ENCODE results near the gene PARP12.

Gene PARP12

DNA sequence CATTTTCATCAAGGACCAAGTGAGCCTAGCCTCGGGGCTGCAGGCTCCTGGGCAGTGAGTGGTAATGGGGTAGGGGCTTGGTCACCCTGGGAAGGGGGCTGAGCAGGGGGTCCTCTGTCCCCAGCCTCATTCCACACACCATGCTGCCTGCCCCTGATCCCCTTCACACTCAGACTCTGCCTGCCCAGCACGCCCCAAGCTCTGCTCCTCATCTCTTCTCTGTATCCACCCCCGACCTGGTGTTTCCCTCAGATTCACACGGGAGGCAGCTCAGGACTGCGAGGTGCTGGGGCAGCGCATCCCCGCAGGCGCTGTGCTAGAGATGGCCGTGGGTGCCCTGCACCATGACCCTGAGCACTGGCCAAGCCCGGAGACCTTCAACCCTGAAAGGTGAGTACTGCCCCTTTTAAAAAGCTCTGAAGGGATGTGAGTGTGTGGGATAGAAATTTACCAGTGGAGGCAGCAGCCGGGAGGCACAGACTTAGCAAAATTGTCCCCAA lies 47.2 kb downstream of the PARP12 start:
- DNase-seq (ENCODE audit: low read depth): no peak

GRCh38 chr7:140014123-140014522 lies 48.6 kb downstream of the PARP12 start:
- no peak for DNase-seq (ENCODE audit: low read depth)

GRCh38 chr7:140013676-140014075 lies 49.1 kb downstream of the PARP12 start:
- DNase-seq (ENCODE audit: low read depth): no peak

- DNase-seq (ENCODE audit: low read depth): no peak
Measured at GRCh38 chr7:140010194-140010895, 52.4 kb downstream of the PARP12 start.

DNA sequence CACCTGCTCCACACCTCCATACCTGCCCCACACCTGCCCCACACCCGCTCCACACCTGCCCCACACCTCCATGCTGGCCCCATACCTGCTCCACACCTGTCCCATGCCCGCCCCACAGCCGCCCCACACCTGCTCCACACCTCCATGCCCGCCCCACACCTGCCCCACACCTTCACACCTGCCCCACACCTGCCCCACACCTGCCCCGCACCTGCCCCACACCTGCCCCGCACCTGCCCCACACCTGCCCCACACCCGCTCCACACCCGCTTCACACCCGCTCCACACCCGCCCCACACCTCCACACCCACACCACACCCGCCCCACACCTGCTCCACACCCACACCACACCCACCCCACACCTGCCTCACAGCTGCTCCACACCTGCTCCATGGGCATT lies 53.0 kb downstream of the PARP12 start:
- DNase-seq (ENCODE audit: low read depth): no peak

- DNase-seq (ENCODE audit: low read depth): no peak
Measured at GRCh38 chr7:140008755-140009610, 53.8 kb downstream of the PARP12 start.

- no peak for DNase-seq (ENCODE audit: low read depth)
Measured at GRCh38 chr7:140007051-140007690, 55.6 kb downstream of the PARP12 start.

- DNase-seq (ENCODE audit: low read depth): no peak
Measured at GRCh38 chr7:140006600-140006999, 56.2 kb downstream of the PARP12 start.

- no peak for DNase-seq (ENCODE audit: low read depth)
Measured at GRCh38 chr7:140005754-140006503, 56.8 kb downstream of the PARP12 start.

DNA sequence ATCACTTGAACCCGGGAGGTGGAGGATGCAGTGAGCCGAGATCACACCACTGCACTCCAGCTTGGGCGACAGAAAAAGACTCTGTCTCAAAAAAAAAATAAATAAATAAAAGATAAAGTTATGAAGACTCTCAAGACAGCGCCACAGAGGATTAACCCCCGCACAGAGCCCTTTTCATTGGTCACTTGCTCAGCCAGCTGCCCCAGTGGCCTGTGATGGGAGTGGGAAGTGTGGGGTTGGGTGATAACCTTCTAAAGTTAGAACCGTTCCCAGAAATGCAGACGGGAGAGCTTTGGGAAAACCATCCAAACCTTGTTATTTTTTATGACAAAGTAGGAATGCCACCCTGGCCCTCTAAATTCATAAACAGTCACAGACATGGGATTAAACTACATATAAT lies 57.4 kb downstream of the PARP12 start:
- DNase-seq (ENCODE audit: low read depth): no peak

DNA sequence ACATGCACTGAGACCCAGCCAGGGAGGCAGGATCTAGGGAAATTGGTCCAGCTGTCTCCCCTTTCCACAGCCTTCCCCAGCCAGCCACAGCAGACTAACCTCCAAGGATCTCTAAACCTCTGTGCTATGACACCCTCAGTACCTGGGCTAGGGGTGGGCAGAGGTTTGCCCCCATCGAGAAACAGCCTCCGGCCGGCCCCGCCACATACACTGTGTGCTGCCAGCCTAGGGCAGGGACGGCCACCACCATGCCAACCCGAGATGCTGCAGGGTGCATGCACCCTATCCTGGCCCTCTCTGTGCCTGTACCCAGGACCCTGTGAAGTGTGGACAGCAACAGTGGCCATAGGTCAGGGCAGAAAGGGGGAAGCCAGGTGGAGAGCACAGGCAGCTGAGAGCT lies 58.1 kb downstream of the PARP12 start:
- DNase-seq (ENCODE audit: low read depth): no peak

- DNase-seq (ENCODE audit: low read depth): peak; percentile 13
Measured at GRCh38 chr7:140003913-140004382, 58.8 kb downstream of the PARP12 start.

DNA sequence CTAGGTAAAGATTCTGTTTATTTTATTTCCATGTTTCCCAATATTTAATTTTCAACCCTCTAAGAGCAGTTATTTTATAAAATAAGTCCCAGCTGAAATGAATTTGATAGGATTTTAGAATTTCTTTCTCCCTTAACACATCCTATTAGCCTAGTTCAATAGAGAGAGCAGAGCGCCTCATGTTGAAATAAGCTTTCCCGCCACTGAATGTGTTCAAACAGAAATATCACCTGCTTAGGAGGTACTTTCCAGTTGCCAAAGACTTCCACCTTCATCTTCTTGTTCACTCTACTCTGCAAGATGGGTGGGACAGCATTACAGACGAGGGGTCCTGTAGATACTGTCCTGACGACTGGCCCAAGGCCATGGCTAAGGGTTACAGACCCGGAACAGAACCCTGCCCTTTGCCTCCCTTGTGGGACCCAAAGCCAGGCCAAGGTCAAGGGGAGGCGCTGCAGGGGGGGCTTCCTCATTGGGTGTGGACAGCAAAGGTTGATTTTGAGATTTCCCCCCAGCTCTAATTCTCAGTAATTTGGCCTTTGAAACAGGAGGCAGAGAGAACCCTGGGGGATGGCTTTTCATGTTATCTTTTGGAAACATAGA lies 62.0 kb downstream of the PARP12 start:
- DNase-seq (ENCODE audit: low read depth): no peak

GRCh38 chr7:139999516-139999915 lies 63.2 kb downstream of the PARP12 start:
- DNase-seq (ENCODE audit: low read depth): no peak

GRCh38 chr7:139998572-139998971 lies 64.2 kb downstream of the PARP12 start:
- no peak for DNase-seq (ENCODE audit: low read depth)

DNA sequence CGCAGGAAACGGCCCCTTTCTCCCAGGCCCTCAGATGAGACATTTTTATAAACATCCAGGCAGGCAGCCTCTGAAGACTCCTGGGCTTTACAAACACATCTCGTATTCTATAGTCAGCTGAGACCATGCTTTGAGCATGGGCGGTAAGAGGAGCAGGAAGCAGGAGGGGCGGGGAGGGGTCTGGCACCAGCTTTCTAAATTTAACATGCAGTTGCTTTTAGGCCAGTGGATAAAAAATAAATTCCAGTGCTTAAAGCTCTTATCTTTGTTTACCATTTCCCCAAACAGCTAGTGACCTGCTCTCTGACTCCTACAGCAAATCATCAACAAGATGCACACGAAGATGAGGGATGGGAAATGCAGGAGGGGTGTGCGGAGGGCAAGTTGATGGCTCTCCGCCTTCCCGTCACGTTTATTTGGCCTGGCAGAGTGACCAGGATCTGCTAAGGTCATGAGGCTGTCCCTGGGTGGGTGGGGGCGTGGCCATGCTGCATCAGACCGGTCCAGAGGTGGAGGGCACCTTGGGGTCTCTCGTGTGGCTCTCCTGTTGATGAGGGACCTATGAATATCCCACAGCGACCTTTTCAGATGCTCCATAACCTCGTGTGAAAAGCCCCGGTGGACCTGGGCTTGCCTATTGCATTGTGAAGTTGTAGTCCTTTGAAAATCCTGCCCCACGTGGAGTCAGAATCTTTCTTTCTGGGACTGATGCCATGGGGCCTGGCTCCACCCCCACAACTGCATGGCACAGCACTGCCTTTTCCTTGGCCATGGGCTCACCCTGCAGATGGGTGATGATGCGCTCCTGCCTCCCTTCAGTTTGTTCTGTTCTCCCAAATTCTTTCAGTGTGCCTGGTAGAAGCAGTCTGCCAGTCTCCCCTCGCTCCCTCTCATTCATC lies 67.5 kb downstream of the PARP12 start:
- DNase-seq (ENCODE audit: low read depth): peak; percentile 11

GRCh38 chr7:139994356-139994755 lies 68.4 kb downstream of the PARP12 start:
- no peak for DNase-seq (ENCODE audit: low read depth)

DNA sequence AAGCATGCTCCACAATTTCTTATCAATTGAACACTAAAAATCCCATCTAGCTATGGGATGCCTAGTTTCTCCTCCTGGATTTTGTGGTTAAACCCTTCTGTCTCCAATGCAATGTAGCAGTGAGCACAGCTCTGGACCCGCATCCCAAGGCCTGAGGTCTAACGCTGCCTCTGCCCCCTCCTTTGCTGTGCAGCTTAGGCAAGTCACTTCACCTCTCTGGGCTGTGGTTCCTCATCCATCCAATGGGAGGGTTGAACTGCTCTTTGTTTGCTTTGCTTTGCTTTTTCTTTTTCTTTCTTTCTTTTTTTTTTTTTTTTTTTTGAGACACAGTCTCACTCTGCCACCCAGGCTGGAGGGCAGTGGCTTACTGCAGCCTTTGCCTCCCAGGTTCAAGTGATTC lies 69.2 kb downstream of the PARP12 start:
- no peak for DNase-seq (ENCODE audit: low read depth)

- no peak for DNase-seq (ENCODE audit: low read depth)
Measured at GRCh38 chr7:139993169-139993568, 69.6 kb downstream of the PARP12 start.

DNA sequence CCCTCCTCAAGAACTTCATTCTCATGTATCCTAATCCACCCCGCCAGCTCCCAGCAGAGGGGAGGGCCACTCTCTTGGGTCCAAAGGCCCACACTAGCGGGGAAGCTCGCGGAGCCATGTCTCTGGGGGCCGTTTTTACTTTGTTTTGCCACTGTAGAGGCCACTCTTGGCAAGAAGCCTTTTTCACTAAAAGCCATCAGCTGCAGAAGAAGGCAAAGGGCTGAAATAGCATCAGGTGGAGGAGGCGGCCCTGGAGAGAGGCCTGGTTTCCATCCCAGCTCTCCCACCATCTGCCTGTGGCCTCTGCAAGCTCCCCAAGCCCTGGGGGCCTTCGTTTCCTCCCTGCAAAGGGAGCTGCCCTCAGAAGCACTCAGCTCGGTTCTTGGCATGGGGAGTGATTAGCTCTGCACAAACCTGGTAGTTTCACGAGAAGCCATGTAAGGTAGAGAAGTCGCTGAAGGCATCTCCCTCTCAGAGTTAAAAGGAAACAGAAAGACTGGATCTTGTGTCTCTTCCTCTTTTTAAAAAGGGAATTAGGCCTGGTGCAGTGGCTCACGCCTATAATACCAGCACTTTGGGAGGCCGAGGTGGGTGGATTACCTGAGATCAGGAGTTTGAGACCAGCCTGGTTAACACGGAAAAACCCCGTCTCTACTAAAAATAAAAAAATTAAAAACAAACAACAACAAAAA lies 70.3 kb downstream of the PARP12 start:
- no peak for DNase-seq (ENCODE audit: low read depth)

All from GM04503 (cell line).